DOHH2 (cell line): Measurements from ENCODE around the gene GLI3.

Source experiments
- H3F3A ChIP-seq: fragments of 200-600 bp; sonication (generic), shearing (Covaris generic); 2 replicates; pipeline ENCODE4 v1.6.0; 2016; ENCODE audit warnings: antibody characterized with exemption, mild to moderate bottlenecking; ENCODE audit not compliant: control insufficient read depth, insufficient read depth
- H3K27ac ChIP-seq: fragments of 200-600 bp; sonication (generic); 2 replicates; pipeline ENCODE4 v1.5.1; 2014; ENCODE audit warnings: low read depth, mild to moderate bottlenecking, low read length, moderate library complexity
- H3K27me3 ChIP-seq: fragments of 200-600 bp; sonication (generic); 2 replicates; pipeline ENCODE4 v1.6.1; 2014; ENCODE audit warnings: mild to moderate bottlenecking, low read length, mixed read lengths; ENCODE audit not compliant: control insufficient read depth
- H3K36me3 ChIP-seq: fragments of 200-600 bp; sonication (generic); 2 replicates; pipeline ENCODE4 v1.6.1; 2014; ENCODE audit warnings: mild to moderate bottlenecking, low read length, moderate library complexity, mixed read lengths; ENCODE audit not compliant: control insufficient read depth
- H3K4me1 ChIP-seq: fragments of 200-600 bp; sonication (generic); 2 replicates; pipeline ENCODE4 v1.6.1; 2014; ENCODE audit warnings: mild to moderate bottlenecking, low read length, mixed read lengths; ENCODE audit not compliant: control insufficient read depth
- H3K4me2 ChIP-seq: fragments of 200-600 bp; sonication (generic); 2 replicates; pipeline ENCODE4 v1.6.0; 2014; ENCODE audit warnings: mild to moderate bottlenecking, low read length, moderate library complexity
- H3K4me3 ChIP-seq: fragments of 200-600 bp; sonication (generic); 2 replicates; pipeline ENCODE4 v1.5.1; 2014; ENCODE audit warnings: mild to moderate bottlenecking, low read length, mixed read lengths
- H3K79me2 ChIP-seq: fragments of 200-600 bp; sonication (generic); 2 replicates; pipeline ENCODE4 v1.6.1; 2014; ENCODE audit warnings: mild to moderate bottlenecking, low read length, mixed read lengths; ENCODE audit not compliant: control insufficient read depth
- H3K9me2 ChIP-seq: fragments of 200-600 bp; sonication (generic); replicated peaks from 2 replicates; pipeline ENCODE4 v1.6.1; 2014; ENCODE audit warnings: mild to moderate bottlenecking, low read length, mixed read lengths; ENCODE audit not compliant: control insufficient read depth
- H3K9me3 ChIP-seq: fragments of 200-600 bp; sonication (generic); 2 replicates; pipeline ENCODE4 v1.6.1; 2014; ENCODE audit warnings: antibody characterized with exemption, low read length, mixed read lengths; ENCODE audit not compliant: control insufficient read depth, insufficient read depth
- H4K20me1 ChIP-seq: fragments of 200-600 bp; sonication (generic); 2 replicates; pipeline ENCODE4 v1.6.0; 2014; ENCODE audit warnings: low read depth, mild to moderate bottlenecking, antibody characterized with exemption, low read length, moderate library complexity; ENCODE audit not compliant: control insufficient read depth, insufficient read depth
- CTCF ChIP-seq: fragments of 200-600 bp; sonication (generic); IDR thresholded peaks from one replicate; pipeline ENCODE4 v1.5.1; 2014; ENCODE audit warnings: antibody characterized with exemption, mild to moderate bottlenecking, low read depth, low read length; ENCODE audit not compliant: poor library complexity, severe bottlenecking
- EZH2phosphoT487 ChIP-seq: fragments of 200-600 bp; sonication (generic); IDR thresholded peaks from 2 replicates; pipeline ENCODE4 v1.6.1; 2017; ENCODE audit warnings: borderline replicate concordance, mild to moderate bottlenecking, antibody characterized with exemption, low read length, moderate library complexity, mixed read lengths

GLI3 gene

GRCh38 chr7:42127232-42127622 is 109.8 kb downstream of the GLI3 start:
- Histone ChIP-seq H4K20me1 (no peaks in the 10 kb centered on the region), H3K9me3 (no peaks in the 10 kb centered on the region; the same call in 1 of the 2 replicates), H3K36me3 (no peaks in the 10 kb centered on the region), H3K4me1 (no peaks in the 10 kb centered on the region), H3K4me2 (no peak overlapping the region), H3K9me2 (no peaks in the 10 kb centered on the region), H3K27ac (no peak overlapping the region), H3K4me3 (no peak overlapping the region), H3K27me3 (no peaks in the 10 kb centered on the region), H3K79me2 (no peaks in the 10 kb centered on the region), H3F3A (no peaks in the 10 kb centered on the region)
- no peak for TF ChIP-seq EZH2phosphoT487
- no peak for TF ChIP-seq CTCF

GRCh38 chr7:42126475-42127231 is 110.4 kb downstream of the GLI3 start:
- TF ChIP-seq CTCF, result no peak
- no peak for TF ChIP-seq EZH2phosphoT487
- H3K36me3 ChIP-seq, result no peaks in the 10 kb centered on the region
- H3K9me3 ChIP-seq, result no peaks in the 10 kb centered on the region; the same call in 1 of the 2 replicates
- H3K27ac ChIP-seq, result no peak overlapping the region
- no peak overlapping the region for H3K4me3 ChIP-seq
- H3K79me2 ChIP-seq, result no peaks in the 10 kb centered on the region
- no peaks in the 10 kb centered on the region for H3F3A ChIP-seq
- no peaks in the 10 kb centered on the region for H3K27me3 ChIP-seq
- no peaks in the 10 kb centered on the region for H3K9me2 ChIP-seq
- H4K20me1 ChIP-seq, result no peaks in the 10 kb centered on the region
- no peak overlapping the region for H3K4me2 ChIP-seq
- no peaks in the 10 kb centered on the region for H3K4me1 ChIP-seq

GRCh38 chr7:42125321-42125720 is 111.7 kb downstream of the GLI3 start:
- no peaks in the 10 kb centered on the region for H3K36me3 ChIP-seq
- H3K4me1 ChIP-seq, result no peaks in the 10 kb centered on the region
- H3K27ac ChIP-seq, result no peak overlapping the region
- no peak for TF ChIP-seq EZH2phosphoT487
- TF ChIP-seq CTCF, result no peak
- H3K4me2 ChIP-seq, result no peak overlapping the region
- no peaks in the 10 kb centered on the region for H3K9me3 ChIP-seq
- no peaks in the 10 kb centered on the region for H4K20me1 ChIP-seq
- no peaks in the 10 kb centered on the region for H3F3A ChIP-seq
- no peak overlapping the region for H3K4me3 ChIP-seq
- no peaks in the 10 kb centered on the region for H3K79me2 ChIP-seq
- H3K27me3 ChIP-seq, result no peaks in the 10 kb centered on the region
- no peaks in the 10 kb centered on the region for H3K9me2 ChIP-seq
